ENCODE data around the gene C2CD5. TPM values are rescaled to one million over a fixed set of nuclear protein-coding genes. Genes with fewer than 3 reads are reported as not detected.
"Not testable (repeated sequence)": the region's sequence is repeated elsewhere in the genome, so short reads cannot be mapped to it uniquely, and the experiment has no call there.

Gene C2CD5
- total RNA-seq, 3 donors from 2014 or later = 19.5 to 20.2 (median 19.8) TPM

DNA sequence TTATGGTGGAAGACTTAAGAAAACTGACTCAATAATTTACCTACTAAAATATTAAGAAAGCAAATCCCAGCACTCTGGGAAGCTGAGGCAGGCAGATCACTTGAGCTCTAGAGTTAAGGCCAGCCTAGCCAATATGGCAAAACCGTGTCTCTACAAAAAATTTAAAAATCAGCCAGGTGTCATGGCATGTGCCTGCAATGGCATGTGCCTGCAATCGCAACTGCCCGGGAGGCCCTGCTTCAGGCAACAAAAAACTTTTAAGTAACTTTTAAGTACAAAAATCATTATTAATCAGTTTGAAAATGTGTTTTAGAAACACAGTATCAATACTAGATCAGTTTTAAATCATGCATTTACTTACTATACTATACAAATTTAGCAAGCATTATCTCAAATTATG is 17.5 kb downstream of the C2CD5 start:
- no peak for ATAC-seq
- DNase-seq = no peak
- Mint-ChIP-seq H3K4me1 (ENCODE audit: low read depth) (peaks cover 8% of the 10 kb centered on the region), H3K9me3 (no peaks in the 10 kb centered on the region), H3K27me3 (ENCODE audit: low read depth) (no peaks in the 10 kb centered on the region), H3K36me3 (ENCODE audit: insufficient read depth) (peaks cover 26% of the 10 kb centered on the region), H3K4me3 (no peak overlapping the region)

DNA sequence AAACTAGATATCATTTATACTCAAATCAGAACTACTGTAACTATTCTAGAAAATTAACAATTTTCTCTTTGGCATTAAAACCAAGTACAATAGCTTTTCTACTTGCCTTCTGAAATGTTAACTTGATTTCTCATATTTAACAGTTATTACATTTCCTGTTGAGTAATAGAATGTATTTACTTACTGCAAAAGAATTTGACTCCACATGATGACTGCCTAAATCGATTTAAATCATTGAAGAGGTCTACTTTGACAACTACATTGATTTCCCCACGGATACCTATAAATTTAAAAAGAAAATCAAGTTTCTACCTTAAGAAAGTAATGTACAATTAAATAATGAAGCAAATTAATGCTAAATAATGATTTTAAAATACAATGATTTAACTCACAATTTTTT is 18.9 kb downstream of the C2CD5 start:
- no peak overlapping the region for H3K4me3 Mint-ChIP-seq
- DNase-seq = no peak
- no peaks in the 10 kb centered on the region for H3K27me3 Mint-ChIP-seq (ENCODE audit: low read depth)
- H3K9me3 Mint-ChIP-seq = no peaks in the 10 kb centered on the region
- H3K4me1 Mint-ChIP-seq (ENCODE audit: low read depth) = peaks cover 9% of the 10 kb centered on the region
- H3K36me3 Mint-ChIP-seq (ENCODE audit: insufficient read depth) = peaks cover 24% of the 10 kb centered on the region
- no peak for ATAC-seq

DNA sequence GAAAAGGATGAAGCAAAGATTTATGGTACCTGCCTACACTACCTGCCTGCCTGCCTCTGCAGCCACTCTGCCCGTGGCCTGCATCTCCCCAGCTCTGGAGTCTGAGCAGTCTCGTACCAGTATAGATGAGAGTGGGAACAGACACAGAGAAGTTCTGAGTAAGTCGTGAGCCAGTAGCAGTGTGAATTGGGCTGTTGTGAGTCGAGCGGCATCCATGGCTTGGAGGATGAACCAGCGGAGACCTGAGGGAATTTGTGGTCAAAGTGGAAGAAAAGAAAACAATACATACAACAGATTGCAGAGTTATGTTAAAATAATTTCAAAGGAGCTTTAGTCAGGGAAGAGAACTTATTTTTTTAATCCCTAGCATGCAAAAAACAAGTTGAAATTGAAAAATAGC is 25.3 kb downstream of the C2CD5 start:
- Mint-ChIP-seq H3K9me3 (no peaks in the 10 kb centered on the region), H3K4me3 (no peak overlapping the region), H3K27me3 (ENCODE audit: low read depth) (no peaks in the 10 kb centered on the region), H3K36me3 (ENCODE audit: insufficient read depth) (peaks cover 30% of the 10 kb centered on the region), H3K4me1 (ENCODE audit: low read depth) (peaks cover 3% of the 10 kb centered on the region)
- ATAC-seq (no peak), DNase-seq (no peak)

GRCh38 chr12:22518060-22518719 is 26.2 kb downstream of the C2CD5 start:
- H3K9me3 Mint-ChIP-seq = no peaks in the 10 kb centered on the region
- no peak overlapping the region for H3K4me3 Mint-ChIP-seq
- H3K4me1 Mint-ChIP-seq (ENCODE audit: low read depth) = peaks cover 3% of the 10 kb centered on the region
- ATAC-seq (no peak), DNase-seq (no peak)
- peaks cover 29% of the 10 kb centered on the region for H3K36me3 Mint-ChIP-seq (ENCODE audit: insufficient read depth)
- H3K27me3 Mint-ChIP-seq (ENCODE audit: low read depth) = no peaks in the 10 kb centered on the region

GRCh38 chr12:22514875-22515274 is 29.5 kb downstream of the C2CD5 start:
- DNase-seq = no peak
- Mint-ChIP-seq H3K36me3 (ENCODE audit: insufficient read depth) (peaks cover 23% of the 10 kb centered on the region), H3K4me1 (ENCODE audit: low read depth) (no peaks in the 10 kb centered on the region), H3K9me3 (no peaks in the 10 kb centered on the region), H3K4me3 (no peak overlapping the region), H3K27me3 (ENCODE audit: low read depth) (no peaks in the 10 kb centered on the region)
- ATAC-seq = no peak

DNA sequence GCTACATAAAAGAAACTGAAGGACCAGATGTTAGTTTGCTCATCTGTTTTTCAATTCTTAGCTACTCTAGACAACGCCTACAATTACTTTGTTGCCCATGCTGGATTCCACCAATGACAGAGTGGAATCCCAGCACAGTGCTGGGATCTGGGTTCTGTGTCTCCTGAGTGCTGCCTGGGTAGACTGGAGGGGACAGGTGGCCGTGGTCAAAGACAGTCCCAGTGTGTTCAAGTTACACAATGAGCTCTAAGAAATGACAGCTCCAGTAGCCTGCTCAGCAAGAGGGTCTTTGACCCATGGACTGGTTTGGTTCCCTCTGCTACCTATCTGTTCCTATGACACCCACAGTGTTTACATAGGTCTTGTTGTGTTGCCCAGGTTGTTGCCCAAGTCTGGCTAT is 38.5 kb downstream of the C2CD5 start:
- Mint-ChIP-seq H3K36me3 (ENCODE audit: insufficient read depth) (peaks cover 18% of the 10 kb centered on the region), H3K4me1 (ENCODE audit: low read depth) (no peaks in the 10 kb centered on the region), H3K27me3 (ENCODE audit: low read depth) (no peaks in the 10 kb centered on the region), H3K4me3 (no peak overlapping the region), H3K9me3 (no peaks in the 10 kb centered on the region)
- no peak for ATAC-seq
- no peak for DNase-seq

GRCh38 chr12:22500100-22500499 is 44.2 kb downstream of the C2CD5 start:
- H3K27me3 Mint-ChIP-seq (ENCODE audit: low read depth) = no peaks in the 10 kb centered on the region

DNA sequence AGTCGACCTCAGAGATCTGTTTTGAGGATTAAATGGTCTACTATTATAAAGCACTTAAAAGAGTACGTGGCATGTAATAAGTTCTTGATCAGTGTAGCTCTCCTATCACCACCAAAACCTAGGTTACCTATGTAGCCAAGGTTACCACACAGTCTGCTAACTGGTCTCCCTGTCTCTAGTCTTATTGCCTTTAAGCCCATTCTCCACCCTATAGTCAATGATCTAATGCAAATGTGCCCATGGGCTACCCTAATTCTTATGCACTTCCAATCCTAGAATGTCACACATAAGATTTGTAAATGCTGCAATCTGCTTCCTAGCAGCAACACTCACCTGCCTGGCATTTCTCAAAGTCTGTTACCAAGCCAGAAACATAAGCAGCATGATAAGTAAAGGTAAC is 44.9 kb downstream of the C2CD5 start:
- no peaks in the 10 kb centered on the region for H3K9me3 Mint-ChIP-seq
- H3K4me1 Mint-ChIP-seq (ENCODE audit: low read depth) = peaks cover 2% of the 10 kb centered on the region
- peaks cover 16% of the 10 kb centered on the region for H3K36me3 Mint-ChIP-seq (ENCODE audit: insufficient read depth)
- no peaks in the 10 kb centered on the region for H3K27me3 Mint-ChIP-seq (ENCODE audit: low read depth)
- no peak for ATAC-seq
- DNase-seq = no peak
- no peak overlapping the region for H3K4me3 Mint-ChIP-seq

More at GRCh38 chr12:22500100-22500499, 44.2 kb downstream of the C2CD5 start:
- ATAC-seq = no peak
- Mint-ChIP-seq H3K9me3 (no peaks in the 10 kb centered on the region), H3K4me1 (ENCODE audit: low read depth) (peaks cover 2% of the 10 kb centered on the region), H3K4me3 (no peak overlapping the region), H3K36me3 (ENCODE audit: insufficient read depth) (peaks cover 19% of the 10 kb centered on the region)
- no peak for DNase-seq

DNA sequence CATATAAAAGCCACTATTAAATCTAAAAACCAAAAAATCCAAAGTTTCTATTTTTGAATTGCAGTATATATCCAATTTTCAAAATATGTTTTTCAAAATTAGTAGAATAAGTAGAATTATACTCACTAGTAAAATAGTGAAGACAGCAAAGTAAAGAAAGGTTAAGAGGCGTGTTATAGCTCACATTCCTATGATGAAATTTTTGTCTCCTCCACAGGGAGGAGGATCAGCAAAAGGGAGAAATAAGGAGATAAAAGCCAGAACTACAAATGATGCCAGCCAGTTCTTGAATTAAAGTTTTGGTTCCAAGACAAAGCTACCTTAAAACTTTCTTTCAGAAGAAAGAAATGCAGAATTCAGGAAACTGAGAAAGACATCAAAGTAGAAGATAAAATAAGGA is 50.0 kb downstream of the C2CD5 start:
- Mint-ChIP-seq H3K4me3 (no peak overlapping the region), H3K9me3 (no peaks in the 10 kb centered on the region), H3K36me3 (ENCODE audit: insufficient read depth) (peaks cover 28% of the 10 kb centered on the region), H3K27me3 (ENCODE audit: low read depth) (no peaks in the 10 kb centered on the region), H3K4me1 (ENCODE audit: low read depth) (peaks cover 2% of the 10 kb centered on the region)
- DNase-seq (no peak), ATAC-seq (no peak)

DNA sequence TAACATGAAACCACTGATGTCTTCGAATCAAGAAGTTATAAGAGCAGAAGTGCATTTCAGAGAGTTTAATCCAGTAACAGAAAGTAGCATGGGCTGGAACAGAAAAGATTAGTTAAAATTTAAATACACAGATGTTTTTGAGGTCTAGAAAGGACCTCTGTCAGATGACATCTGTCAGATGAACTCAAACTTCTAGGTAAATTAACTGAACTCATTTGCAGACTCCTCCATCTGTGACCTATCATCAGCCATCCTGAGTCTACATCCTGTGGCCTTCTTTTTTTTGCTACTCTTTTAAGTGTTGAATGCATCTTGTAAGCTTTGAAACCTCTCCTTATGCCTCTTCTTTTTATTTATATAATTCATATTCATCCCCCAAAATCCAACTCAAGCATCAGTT is 53.3 kb downstream of the C2CD5 start:
- Mint-ChIP-seq H3K27me3 (ENCODE audit: low read depth) (no peaks in the 10 kb centered on the region), H3K36me3 (ENCODE audit: insufficient read depth) (peaks cover 38% of the 10 kb centered on the region), H3K9me3 (no peaks in the 10 kb centered on the region), H3K4me1 (ENCODE audit: low read depth) (no peaks in the 10 kb centered on the region), H3K4me3 (no peak overlapping the region)
- ATAC-seq (no peak), DNase-seq (no peak)

- Mint-ChIP-seq H3K27me3 (ENCODE audit: low read depth) (no peaks in the 10 kb centered on the region), H3K4me3 (no peak overlapping the region), H3K9me3 (no peaks in the 10 kb centered on the region), H3K36me3 (ENCODE audit: insufficient read depth) (peaks cover 44% of the 10 kb centered on the region), H3K4me1 (ENCODE audit: low read depth) (no peaks in the 10 kb centered on the region)
- no peak for ATAC-seq
- no peak for DNase-seq
These were observed 55.9 kb downstream of the C2CD5 start for GRCh38 chr12:22488478-22488877.

- not testable (repeated sequence) for ATAC-seq, H3K9me3 Mint-ChIP-seq
- H3K36me3 Mint-ChIP-seq (ENCODE audit: insufficient read depth) = peaks cover 40% of the 10 kb centered on the region
These were observed 56.7 kb downstream of the C2CD5 start for GRCh38 chr12:22487683-22488082.

GRCh38 chr12:22481547-22482104 is 62.7 kb downstream of the C2CD5 start:
- DNase-seq (no peak), ATAC-seq (no peak)
- peaks cover 9% of the 10 kb centered on the region for H3K4me1 Mint-ChIP-seq (ENCODE audit: low read depth)
- H3K27me3 Mint-ChIP-seq (ENCODE audit: low read depth) = no peaks in the 10 kb centered on the region
- H3K36me3 Mint-ChIP-seq (ENCODE audit: insufficient read depth) = peaks cover 25% of the 10 kb centered on the region
- no peaks in the 10 kb centered on the region for H3K9me3 Mint-ChIP-seq
- no peak overlapping the region for H3K4me3 Mint-ChIP-seq

More at GRCh38 chr12:22487683-22488082, 56.7 kb downstream of the C2CD5 start:
- DNase-seq; H3K4me3 Mint-ChIP-seq; H3K27me3 Mint-ChIP-seq (ENCODE audit: low read depth); H3K4me1 Mint-ChIP-seq (ENCODE audit: low read depth): not testable (repeated sequence)

DNA sequence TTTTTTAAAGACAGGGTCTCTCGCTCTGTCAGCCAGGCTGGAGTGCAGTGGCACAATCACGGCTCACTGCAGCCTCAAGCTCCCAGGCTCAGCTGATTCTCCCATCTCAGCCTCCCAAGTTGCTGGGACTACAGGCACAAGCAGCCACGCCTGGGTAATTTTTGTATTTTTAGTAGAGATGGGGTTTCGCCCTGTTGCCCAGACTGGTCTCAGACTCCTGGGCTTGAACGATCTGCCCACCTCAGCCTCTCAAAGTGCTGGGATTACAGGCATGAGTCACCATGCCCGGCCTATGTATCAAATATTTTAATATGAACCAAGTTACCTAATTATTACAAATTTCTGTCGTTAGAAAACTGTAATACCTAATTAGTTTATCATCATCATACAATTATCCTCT is 63.5 kb downstream of the C2CD5 start:
- H3K27me3 Mint-ChIP-seq (ENCODE audit: low read depth); DNase-seq; H3K4me3 Mint-ChIP-seq; H3K9me3 Mint-ChIP-seq; H3K4me1 Mint-ChIP-seq (ENCODE audit: low read depth); ATAC-seq: not testable (repeated sequence)
- peaks cover 24% of the 10 kb centered on the region for H3K36me3 Mint-ChIP-seq (ENCODE audit: insufficient read depth)

GRCh38 chr12:22480016-22480415 is 64.3 kb downstream of the C2CD5 start:
- no peak for DNase-seq
- no peak for ATAC-seq
- peaks cover 24% of the 10 kb centered on the region for H3K36me3 Mint-ChIP-seq (ENCODE audit: insufficient read depth)
- H3K4me3 Mint-ChIP-seq = no peak overlapping the region
- H3K4me1 Mint-ChIP-seq (ENCODE audit: low read depth) = peaks cover 9% of the 10 kb centered on the region
- H3K27me3 Mint-ChIP-seq (ENCODE audit: low read depth) = no peaks in the 10 kb centered on the region
- no peaks in the 10 kb centered on the region for H3K9me3 Mint-ChIP-seq
